ENCODE results near the gene DEFB125.

Gene DEFB125

DNA sequence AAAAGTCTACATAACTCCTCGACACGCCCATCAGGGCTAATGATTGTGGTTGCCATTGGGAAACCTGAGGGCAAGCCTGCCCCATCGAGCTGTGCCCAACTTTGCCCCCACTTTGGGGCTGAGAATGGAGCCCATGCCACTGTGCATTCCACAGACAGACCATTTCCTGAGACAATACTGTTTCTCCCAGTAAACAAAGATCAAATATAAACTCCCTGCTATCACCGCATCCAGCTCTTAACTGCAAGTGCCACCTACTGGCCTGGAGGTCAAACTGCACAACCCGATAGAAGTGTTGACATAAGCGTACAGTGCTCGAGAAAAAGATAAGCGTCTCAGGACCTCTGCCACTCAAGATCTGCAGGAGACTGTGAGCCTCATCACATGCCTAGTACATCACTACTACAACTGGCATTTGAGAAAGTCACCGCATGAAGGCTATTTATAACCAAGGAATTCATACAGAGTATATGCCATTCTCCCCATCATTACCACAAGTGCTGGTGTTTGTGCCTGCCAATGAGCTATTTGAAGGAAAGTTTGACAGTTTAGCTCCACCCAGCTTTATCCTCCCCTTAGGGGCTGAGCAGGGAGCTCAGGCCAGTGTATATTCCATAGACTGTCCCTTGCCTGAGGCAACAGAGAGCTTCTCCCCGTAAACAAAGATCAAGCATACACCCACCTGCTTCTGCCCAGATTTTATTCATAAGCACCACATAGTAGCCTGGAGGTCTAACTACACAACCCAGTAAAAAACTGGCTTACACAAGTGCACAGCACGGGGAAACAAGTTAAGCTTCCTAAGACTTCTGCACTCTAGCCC, 50.4 kb downstream of the DEFB125 start:
- no peak for FAIRE-seq
- no peak for DNase-seq (ENCODE audit: insufficient read length, low spot score)

DNA sequence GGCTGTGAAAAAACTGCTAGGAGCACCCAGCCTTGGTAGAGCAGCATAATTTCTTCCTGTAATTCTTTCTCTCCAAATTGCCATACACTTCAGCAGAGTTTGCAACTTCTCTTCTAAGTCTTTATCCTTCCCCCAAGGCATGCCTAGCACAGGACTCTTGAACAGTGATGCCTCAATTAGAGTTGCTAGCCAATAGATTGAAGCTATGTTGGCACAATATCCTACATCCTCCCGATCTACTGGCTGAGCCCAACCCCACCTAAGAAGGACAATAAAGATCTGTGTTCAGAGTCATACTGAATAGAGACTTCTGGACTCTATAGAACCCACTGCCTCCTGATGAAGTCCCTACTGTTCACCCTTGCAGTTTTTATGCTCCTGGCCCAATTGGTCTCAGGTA, 54.8 kb downstream of the DEFB125 start, which contains the start of gene DEFB126:
Gene DEFB126, plus strand, starts transcription at position 301 of the 400 bp plus-strand sequence. Its CDS starts 39 bp downstream, at position 340.
- DNase-seq (ENCODE audit: insufficient read length, low spot score) = no peak
- FAIRE-seq = no peak

More for the DNA sequence above, 50.4 kb downstream of the DEFB125 start:
- no peak for TF ChIP-seq SPI1 (IDR thresholded peaks at IDR 0.05; ENCODE audit: low read depth, low read length)
- TF ChIP-seq TAF1 (IDR thresholded peaks at IDR 0.05; ENCODE audit: low read depth, low read length) = no peak
- TF ChIP-seq POU2F2 (IDR thresholded peaks at IDR 0.05; ENCODE audit: low read depth, low read length) = no peak
- TF ChIP-seq POLR2A (IDR thresholded peaks at IDR 0.05; ENCODE audit: low read depth, low read length) = no peak
- no peak for TF ChIP-seq POLR2AphosphoS5 (IDR thresholded peaks at IDR 0.05; ENCODE audit: low read depth, low read length)
- TF ChIP-seq PAX5 (IDR thresholded peaks at IDR 0.05; ENCODE audit: insufficient read depth, low read length, severe bottlenecking) = no peak

DNA sequence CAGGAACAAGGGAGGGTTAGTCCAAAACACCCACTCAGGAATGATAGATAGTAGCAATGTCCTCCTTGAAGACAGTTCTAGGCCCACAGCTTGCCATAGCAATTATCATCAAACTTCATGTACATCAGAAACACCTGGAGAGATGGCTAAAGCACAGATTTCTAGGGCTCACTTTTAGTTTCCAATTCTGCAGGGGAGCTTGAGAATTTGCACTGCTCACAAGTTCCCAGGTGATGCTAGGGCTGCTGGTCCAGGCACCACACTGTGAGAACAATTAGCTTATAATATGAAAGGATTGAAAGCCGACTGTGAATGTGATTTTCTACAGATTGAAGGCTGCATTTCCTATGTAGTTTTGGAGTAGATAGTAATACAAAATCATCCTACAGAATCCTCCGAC, 58.4 kb downstream of the DEFB125 start:
- TF ChIP-seq SPI1 (IDR thresholded peaks at IDR 0.05; ENCODE audit: low read depth, low read length) (no peak), POU2F2 (IDR thresholded peaks at IDR 0.05; ENCODE audit: low read depth, low read length) (no peak), POLR2A (IDR thresholded peaks at IDR 0.05; ENCODE audit: low read depth, low read length) (no peak), POLR2AphosphoS5 (IDR thresholded peaks at IDR 0.05; ENCODE audit: low read depth, low read length) (no peak), PAX5 (IDR thresholded peaks at IDR 0.05; ENCODE audit: insufficient read depth, low read length, severe bottlenecking) (no peak), TAF1 (IDR thresholded peaks at IDR 0.05; ENCODE audit: low read depth, low read length) (no peak)
- FAIRE-seq (no peak), DNase-seq (ENCODE audit: insufficient read length, low spot score) (no peak)

More for the DNA sequence above, 54.8 kb downstream of the DEFB125 start, which contains the start of gene DEFB126:
- no peak for TF ChIP-seq PAX5 (IDR thresholded peaks at IDR 0.05; ENCODE audit: insufficient read depth, low read length, severe bottlenecking)
